ENCODE results near the gene LCNL1.

The LCNL1 gene

GRCh38 chr9:136982232-136983051 lies at the start of gene LCNL1:
Gene LCNL1, plus strand, starts transcription at chr9:136982993. Its CDS starts 594 bp downstream, at chr9:136983587.
- no peak for DNase-seq (ENCODE audit: low read depth in 2 of 2)

DNA sequence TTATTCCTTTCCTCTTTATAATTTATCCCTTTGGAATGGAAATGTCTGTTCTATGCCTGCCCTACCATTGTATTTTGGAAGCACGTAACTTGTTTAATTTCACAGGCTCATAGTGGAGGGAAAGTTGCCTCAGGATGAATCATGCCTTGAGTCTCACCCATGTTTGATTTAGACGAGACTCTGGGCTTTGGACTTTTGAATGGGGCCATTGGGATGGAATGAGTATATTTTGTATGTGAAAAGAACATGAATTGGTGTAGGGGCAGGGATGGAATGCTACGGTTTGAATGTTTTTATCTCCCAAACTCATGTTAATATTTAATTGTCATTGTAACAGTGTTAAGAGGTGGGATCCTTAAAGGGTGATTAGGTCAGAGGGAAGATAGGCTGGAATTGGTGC lies 48.5 kb upstream of the LCNL1 start:
- no peak for DNase-seq (ENCODE audit: low read depth in 2 of 2)

DNA sequence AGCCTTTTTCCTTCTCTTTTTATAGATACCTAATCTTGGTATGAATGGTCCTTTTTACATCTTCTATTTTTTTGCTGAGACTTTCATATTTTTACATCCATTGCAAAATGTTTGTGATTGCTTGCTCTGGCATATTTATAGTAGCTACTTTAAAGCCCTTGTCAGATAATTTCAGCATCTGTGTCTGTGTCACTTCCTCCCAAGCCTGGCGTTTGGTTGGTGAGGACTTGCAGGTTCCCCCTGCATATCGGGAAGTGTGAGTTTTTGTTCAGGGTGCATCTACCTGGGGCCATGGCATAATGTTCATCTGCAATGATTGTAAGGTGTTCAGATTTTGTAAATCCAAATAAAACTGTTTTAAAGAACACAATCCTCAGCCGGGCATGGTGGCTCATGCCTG lies 47.1 kb upstream of the LCNL1 start:
- DNase-seq (ENCODE audit: low read depth in 2 of 2), result no peak

DNA sequence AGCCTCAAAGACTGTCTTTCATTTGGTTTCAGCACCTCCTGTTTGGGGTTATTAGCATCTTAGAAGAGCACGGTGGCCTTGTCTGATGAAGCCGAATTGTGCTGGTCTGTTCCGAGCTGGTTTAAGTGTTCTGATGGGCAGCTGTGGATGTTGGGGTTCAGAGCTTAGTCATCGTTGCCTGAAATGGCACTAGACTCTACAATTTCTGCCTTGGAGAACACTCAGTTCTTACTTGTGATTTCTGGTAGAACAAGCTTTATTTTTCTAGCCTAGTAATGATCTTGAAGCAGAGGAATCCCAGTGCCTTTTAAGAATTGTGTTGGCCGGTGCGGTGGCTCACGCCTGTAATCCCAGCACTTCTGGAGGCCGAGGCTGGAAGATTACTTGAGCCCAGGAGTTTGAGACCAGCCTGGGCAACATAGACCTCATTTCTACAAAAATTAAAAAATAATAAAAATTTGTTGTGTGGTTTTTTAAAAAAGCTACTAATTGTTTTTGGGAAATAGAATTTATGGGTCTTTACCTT lies 46.1 kb upstream of the LCNL1 start:
- no peak for DNase-seq (ENCODE audit: low read depth in 2 of 2)

GRCh38 chr9:136937186-136938001 lies 45.4 kb upstream of the LCNL1 start:
- DNase-seq (ENCODE audit: low read depth in 2 of 2), result no peak

GRCh38 chr9:136939431-136939995 lies 43.3 kb upstream of the LCNL1 start:
- no peak for DNase-seq (ENCODE audit: low read depth in 2 of 2)

- no peak for DNase-seq (ENCODE audit: low read depth in 2 of 2)
These were observed 42.7 kb upstream of the LCNL1 start for GRCh38 chr9:136939996-136940525.

GRCh38 chr9:136940526-136941230 lies 42.1 kb upstream of the LCNL1 start:
- DNase-seq (ENCODE audit: low read depth in 2 of 2), result no peak

DNA sequence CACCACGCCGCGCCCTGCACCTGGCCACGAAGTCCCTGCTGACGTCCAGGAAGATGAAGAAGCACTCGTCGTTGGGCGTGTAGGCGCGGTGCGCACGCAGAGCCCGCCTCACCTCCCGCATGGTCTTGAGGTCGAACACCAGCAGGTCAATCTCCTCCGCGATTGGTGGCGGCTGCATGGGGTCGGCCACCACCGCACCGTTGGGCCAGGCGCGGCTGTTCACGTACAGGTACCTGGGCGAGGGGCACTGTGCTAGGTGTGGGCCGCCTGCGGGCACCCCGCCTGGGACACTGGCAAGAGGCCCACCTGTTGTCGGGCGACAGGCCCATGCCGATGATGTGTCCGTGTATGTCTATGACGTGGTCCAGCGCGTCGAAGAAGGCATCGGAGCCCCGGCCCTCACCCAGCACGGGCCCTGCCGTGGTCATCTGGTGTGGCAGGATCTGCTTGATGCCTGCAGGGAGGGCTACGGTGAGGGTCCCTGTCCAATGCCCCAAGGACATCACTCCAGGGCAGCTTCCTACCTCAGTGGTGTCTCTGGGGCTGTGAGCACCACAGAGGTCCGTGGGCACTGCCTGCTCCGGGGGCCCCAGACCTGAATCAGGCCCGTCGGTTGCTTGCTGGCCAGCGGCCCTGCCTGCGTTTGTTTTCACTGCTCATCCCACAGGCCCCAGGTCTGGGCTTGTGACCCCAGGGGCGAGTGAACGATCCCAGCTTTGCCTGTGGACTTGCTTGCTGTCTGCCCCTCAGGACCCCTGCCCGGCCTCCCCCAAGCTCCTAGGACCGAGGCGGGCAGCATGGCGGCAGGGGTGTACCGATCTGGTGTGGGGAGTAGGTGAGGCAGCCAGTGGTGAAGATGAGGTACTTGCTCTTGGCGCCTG lies 41.3 kb upstream of the LCNL1 start:
- DNase-seq (ENCODE audit: low read depth in 2 of 2), result no peak

GRCh38 chr9:136942112-136942880 lies 40.5 kb upstream of the LCNL1 start:
- DNase-seq (ENCODE audit: low read depth in 2 of 2), result no peak

- DNase-seq (ENCODE audit: low read depth in 2 of 2), result no peak
These were observed 39.9 kb upstream of the LCNL1 start for GRCh38 chr9:136942881-136943230.

DNA sequence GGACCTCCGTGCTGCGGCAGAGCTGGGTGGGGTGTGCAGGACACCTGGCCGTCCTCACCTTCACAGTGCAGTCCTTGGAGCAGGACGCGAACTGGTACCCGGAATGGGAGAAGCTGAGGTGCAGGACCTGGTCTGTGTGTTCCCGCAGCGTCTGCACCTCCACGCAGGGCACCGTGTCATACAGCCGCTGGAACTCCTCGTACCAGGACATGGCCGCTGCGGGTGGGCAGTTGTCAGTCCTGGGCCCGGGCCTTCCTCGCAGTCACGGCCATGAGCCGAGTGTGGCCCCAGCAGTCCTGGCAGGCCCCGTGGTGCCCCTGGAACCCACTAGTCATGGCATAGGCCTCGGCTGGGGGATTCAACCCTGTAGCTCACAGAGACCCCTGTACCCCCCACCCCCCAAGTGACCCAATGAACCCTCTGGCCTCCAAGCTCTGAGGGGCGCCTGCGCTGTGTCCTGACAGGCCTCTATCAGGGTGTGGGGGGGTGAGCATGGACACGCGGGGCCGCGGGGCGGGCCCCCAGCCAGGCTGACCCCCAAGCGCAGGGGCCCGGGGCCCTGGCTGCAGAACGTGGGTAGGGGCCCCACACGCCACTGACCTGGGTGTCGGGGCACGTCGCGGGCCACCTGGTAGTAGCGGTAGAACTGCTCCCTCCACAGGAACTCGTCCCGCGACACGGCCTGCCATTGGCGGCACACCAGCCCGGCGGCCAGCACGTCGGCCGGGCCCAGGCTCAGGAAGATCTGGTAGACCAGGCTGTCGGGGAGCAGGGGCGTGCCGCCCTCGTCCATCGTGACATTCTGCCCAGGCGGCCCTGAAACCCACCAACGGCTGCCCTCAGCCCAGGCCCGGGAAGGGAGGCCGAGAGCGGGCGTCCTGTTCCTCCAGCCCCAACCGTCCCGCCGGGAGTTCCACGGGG lies 39.2 kb upstream of the LCNL1 start:
- peak in 1 of 2 donors; percentile 17 for DNase-seq (ENCODE audit: low read depth in 2 of 2)

DNA sequence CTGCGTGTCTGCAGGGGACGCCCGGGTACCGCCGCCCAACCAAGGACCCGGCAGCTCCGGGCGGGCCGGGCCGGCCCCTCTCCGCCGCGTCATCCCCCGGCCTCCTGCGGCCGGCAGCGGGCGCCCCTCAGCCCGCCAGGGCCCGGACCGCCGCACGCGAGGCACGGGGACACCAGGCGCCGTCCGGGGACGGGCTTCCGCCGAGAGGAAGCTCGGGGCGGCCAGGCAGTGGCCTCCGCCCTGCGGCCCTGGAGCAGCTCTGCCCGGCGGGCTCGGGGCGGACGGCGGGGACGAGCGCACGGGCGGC lies 38.6 kb upstream of the LCNL1 start:
- no peak for DNase-seq (ENCODE audit: low read depth in 2 of 2)

DNA sequence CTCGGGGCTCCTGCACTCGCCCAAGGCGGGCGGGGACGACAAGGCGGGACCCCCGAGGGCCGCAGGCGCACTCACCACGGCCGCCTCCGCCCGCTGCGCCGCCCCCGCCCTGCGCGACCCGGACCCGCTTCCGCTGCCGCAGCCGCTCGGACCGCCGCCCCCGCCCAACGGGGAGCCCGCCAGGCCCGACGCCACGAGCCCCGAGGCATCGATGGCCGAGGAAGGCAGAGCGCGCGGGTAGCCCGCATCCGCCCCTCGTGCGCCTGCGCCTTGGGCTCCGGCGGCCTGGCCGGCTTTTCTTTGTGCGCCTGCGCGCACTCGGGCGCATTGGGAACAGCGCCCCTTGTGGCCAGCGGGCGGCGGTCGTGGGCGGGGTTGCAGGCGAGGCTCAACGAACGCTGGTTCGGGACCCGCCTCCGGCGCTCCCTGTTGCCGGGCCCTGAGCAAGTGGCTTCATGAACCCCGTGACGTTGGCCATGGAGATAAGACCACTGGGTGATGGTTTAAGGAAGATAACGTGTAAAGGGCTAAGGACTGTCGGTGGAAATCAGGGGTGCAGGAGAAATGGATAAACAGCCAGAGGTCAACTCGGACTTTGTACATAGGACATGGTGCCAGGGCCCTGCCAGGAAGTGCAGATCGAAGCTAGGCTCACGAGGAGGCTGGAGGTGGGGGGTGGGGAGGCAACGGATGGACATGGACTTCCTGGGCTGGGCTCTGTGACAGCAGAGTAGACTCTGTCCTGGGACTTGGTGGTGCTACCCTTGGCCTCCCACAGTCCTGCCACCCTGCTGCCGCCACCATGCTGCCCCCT lies 38.1 kb upstream of the LCNL1 start, which contains the start of the genes C8G and FBXW5:
Gene C8G (plus strand): TSS at position 725 of the 814 bp plus-strand sequence. CDS start 78 bp downstream, at position 803.
Gene FBXW5 (minus strand): TSS at position 220 of the 814 bp plus-strand sequence. CDS start 655 bp downstream, outside the sequence.
- peak; percentile 93 to 94 for DNase-seq (ENCODE audit: low read depth in 2 of 2)

DNA sequence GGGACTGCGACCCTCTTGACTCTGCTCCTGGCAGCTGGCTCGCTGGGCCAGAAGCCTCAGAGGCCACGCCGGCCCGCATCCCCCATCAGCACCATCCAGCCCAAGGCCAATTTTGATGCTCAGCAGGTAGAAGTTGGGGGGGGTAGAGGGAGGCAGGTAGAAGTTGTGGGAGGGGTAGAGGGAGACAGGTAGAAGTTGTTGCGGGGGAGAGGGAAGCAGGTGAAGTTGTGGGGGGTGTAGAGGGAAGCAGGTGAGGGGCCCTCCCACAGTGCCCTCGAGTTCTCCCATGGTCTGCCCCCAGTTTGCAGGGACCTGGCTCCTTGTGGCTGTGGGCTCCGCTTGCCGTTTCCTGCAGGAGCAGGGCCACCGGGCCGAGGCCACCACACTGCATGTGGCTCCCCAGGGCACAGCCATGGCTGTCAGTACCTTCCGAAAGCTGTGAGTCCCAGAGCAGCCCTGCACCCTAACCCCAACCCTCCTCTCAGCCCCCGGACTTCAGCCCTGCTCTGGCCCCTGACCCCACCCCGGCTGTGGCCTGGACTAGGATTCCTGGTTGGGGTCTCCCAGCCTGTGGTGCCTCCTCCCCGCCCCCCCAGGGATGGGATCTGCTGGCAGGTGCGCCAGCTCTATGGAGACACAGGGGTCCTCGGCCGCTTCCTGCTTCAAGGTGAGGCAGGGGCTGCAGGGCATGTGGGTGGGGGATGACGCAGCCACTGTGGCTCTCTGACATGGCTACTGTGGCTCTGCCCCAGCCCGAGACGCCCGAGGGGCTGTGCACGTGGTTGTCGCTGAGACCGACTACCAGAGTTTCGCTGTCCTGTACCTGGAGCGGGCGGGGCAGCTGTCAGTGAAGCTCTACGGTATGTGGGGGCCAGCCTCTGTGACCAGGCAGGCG lies 37.2 kb upstream of the LCNL1 start:
- no peak for DNase-seq (ENCODE audit: low read depth in 2 of 2)

GRCh38 chr9:136946228-136947027 lies 36.4 kb upstream of the LCNL1 start:
- no peak for DNase-seq (ENCODE audit: low read depth in 2 of 2)
